Adrenal gland (tissue), 19 donors: ENCODE data around the gene NLGN2. TPM values are rescaled to one million over a fixed set of nuclear protein-coding genes. Genes with fewer than 3 reads are reported as not detected.
"Not testable (repeated sequence)": the region's sequence is repeated elsewhere in the genome, so short reads cannot be mapped to it uniquely, and the experiment has no call there.

Experiments used
- DNase-seq, 7 donors: peaks; one replicate each; pipeline ENCODE4 v3.0.0-alpha.2; 2019 to 2020
- H3K27ac ChIP-seq, 5 donors: fragments of 200-600 bp; sonication (generic) in 4 of 5; 1 replicate in 3 of 5; 2 replicates in 2 of 5; pipeline versions ENCODE4 v1.5.1 to v1.8.0; 2016 to 2020; ENCODE audit warnings: mild to moderate bottlenecking in 1 of 5
- H3K27me3 ChIP-seq: fragments of 200-600 bp; 2 replicates; pipeline ENCODE4 v1.8.0; 2021
- H3K36me3 ChIP-seq, 2 donors: fragments of 200-600 bp; replicated peaks in 1 of 2; 1 replicate in 1 of 2; 2 replicates in 1 of 2; pipeline versions ENCODE4 v1.5.1 to v1.8.0; 2018 to 2022
- H3K4me1 ChIP-seq, 2 donors: fragments of 200-600 bp; replicated peaks in 1 of 2; 1 replicate in 1 of 2; 2 replicates in 1 of 2; pipeline versions ENCODE4 v1.5.1 to v1.8.0; 2018 to 2021
- H3K4me3 ChIP-seq, 4 donors: fragments of 200-600 bp; sonication (generic) in 3 of 4; one replicate each; pipeline ENCODE4 v1.5.1; 2016 to 2018
- H3K9me3 ChIP-seq, 3 donors: fragments of 200-600 bp; sonication (generic) in 1 of 3; replicated peaks in 1 of 3; 1 replicate in 2 of 3; 2 replicates in 1 of 3; pipeline versions ENCODE4 v1.5.1 to v1.8.0; 2016 to 2021
- POLR2A ChIP-seq, 2 donors: fragments of 450-650 bp; IDR thresholded peaks; one replicate each; pipeline ENCODE4 v1.6.1; 2017; ENCODE audit warnings: antibody characterized with exemption in 2 of 2, mild to moderate bottlenecking in 2 of 2, moderate library complexity in 1 of 2
- WGBS, 4 donors: extraction: QIAGEN DNeasy Blood & Tissue Kit in 2 of 4; methylation state at CpG; one replicate each; pipeline versions ENCODE4 v1.1.5 to v1.1.7; 2013 to 2017; 5-methylcytosine and 5-hydroxymethylcytosine counted together
- intact Hi-C, 2 donors: fragments of 100-400 bp; cut with DNase I; formaldehyde crosslinking; loops; one replicate each; pipeline versions ENCODE4 v1.14.1 to v1.15.0; 2022 to 2023
- long read RNA-seq, 10 donors: library from polyadenylated mRNA in 3 of 10; unstranded in 2 of 10; stranded (forward) in 1 of 10; transcript quantifications; one replicate each; pipeline ENCODE4 v2.0.0 and lab custom pipeline, GENCODE V29; 2021 to 2026
- polyA plus RNA-seq, 3 donors: library from polyadenylated mRNA; stranded (reverse); fragments of 200-250 nt in 2 of 3; fragments of 350-450 nt in 1 of 3; fragmentation: Illumina TruSeq in 1 of 3; extraction: RNeasy Lipid Tissue Mini Kit (QIAGEN cat#74804) in 1 of 3; gene quantifications; one replicate each; pipeline ENCODE4 v1.2.3, GENCODE V29; 2013 to 2014
- total RNA-seq, 9 donors: library from RNA; depleted of rRNA in 4 of 9; stranded (reverse); fragments of >200 nt in 4 of 9; fragments of 120-200 nt in 1 of 9; fragmentation: NEBNext Ultra II Directional in 1 of 9; extraction: Animal tissue kit (Norgen Biotek cat#: 25700) in 1 of 9; gene quantifications; one replicate each; pipeline versions ENCODE4 v1.1.0 to v1.2.4, GENCODE V29; 2013 to 2023
- TF ChIP-seq, protein P1 (sequence below), 6 experiments: fragments of 450-650 bp in 4 of 6; fragments of 200-600 bp in 2 of 6; sonication (generic) in 1 of 6; IDR thresholded peaks; 1 replicate in 5 of 6; 2 replicates in 1 of 6; pipeline versions ENCODE4 v1.5.1 to v1.8.0; 2016 to 2021; ENCODE audit warnings: antibody characterized with exemption in 6 of 6, mild to moderate bottlenecking in 2 of 6, moderate library complexity in 1 of 6
- donor health status: healthy with polysubstance abuse.
- donor health status: Bipolar disorder and iron deficiency.
- donor health status: DM: yes; HTN: yes; CAD: no.
- donor health status: DM: no; HTN: no; CAD: no.
- donor health status: DM: no; HTN: no; CAD: no.
- donor health status: DM: yes; HTN: yes; CAD: no.

Gene NLGN2
- total RNA-seq (10 to 100 TPM in 6 of 9 donors, 1 to 10 TPM in 3; 2.8 to 34.8 (median 14.4) TPM), polyA plus RNA-seq (10 to 100 TPM in 2 of 3 donors, 1 to 10 TPM in 1; 7.7 to 44.6 (median 28.1) TPM)
- long read RNA-seq, donor 1, full-length matches to known transcripts = 2 of 2 reads
- long read RNA-seq, donor 1, partial matches to known transcripts = 0 of 2 reads
- long read RNA-seq, donor 1, other reads (novel, unspliced or antisense) = 0 of 2 reads
- long read RNA-seq, donor 2, full-length matches to known transcripts = 1 of 1 reads
- long read RNA-seq, donor 2, partial matches to known transcripts = 0 of 1 reads
- long read RNA-seq, donor 2, other reads (novel, unspliced or antisense) = 0 of 1 reads
- long read RNA-seq, donor 3 = 0 reads
- long read RNA-seq, donor 4, partial matches to known transcripts = 0 of 1 reads
- long read RNA-seq, donor 4, other reads (novel, unspliced or antisense) = 1 of 1 reads
- long read RNA-seq, donor 5, partial matches to known transcripts = 0 of 2 reads
- long read RNA-seq, donor 5, other reads (novel, unspliced or antisense) = 2 of 2 reads
- long read RNA-seq, donor 6, partial matches to known transcripts = 0 of 1 reads
- long read RNA-seq, donor 6, other reads (novel, unspliced or antisense) = 1 of 1 reads
- long read RNA-seq, donor 7, full-length matches to known transcripts = 1 of 1 reads
- long read RNA-seq, donor 7, partial matches to known transcripts = 0 of 1 reads
- long read RNA-seq, donor 7, other reads (novel, unspliced or antisense) = 0 of 1 reads
- long read RNA-seq, donor 8 = 0 reads
- long read RNA-seq, donor 9 = 0 reads
- long read RNA-seq, donor 10, partial matches to known transcripts = 9 of 9 reads
- long read RNA-seq, donor 10, other reads (novel, unspliced or antisense) = 0 of 9 reads

DNA sequence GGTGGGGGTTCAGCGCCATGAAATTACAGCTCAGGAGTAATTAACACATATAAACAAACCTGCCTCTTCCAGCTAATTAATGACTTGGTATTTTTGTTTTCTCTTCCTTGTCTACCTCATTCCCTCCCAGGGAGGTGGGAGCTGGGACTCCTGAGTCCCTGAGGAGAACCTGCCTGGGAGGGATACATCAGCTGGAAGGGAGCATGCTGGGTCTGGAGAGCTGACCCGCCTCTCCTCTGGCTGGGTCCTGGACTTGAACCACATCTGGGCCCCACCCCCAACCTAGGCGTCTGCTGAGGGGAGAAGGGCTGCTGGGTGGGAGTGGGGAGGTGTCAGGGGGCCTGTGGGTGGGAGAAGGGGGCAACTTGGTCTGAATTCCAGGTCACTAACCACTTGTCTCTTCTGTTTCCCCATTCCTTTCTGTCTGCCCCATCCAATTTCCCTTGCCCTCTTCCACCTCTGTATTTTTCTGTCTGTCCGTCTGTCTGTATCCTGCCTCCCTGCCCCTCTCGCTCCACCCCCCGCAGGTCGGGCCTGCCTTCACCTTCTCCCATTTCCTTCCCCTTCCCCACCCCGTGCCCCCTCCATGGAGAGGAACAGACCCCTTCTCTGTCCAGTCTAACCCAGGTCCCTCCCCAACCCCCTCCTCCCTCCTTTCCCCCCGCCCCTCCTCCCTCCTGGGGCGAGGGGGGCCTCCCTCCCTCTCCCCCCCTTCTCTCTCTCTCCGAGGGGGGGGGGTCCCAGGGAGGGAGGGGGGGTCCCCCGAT is at the start of gene NLGN2:
Gene NLGN2, plus strand, starts transcription at position 361 of the 767 bp plus-strand sequence. CDS start 411 bp downstream, outside the sequence.
- no peaks in the 10 kb centered on the region for H3K36me3 ChIP-seq
- H3K27ac ChIP-seq = no peak within 1 kb of the TSS
- peaks cover 7 to 13% of the 10 kb centered on the region in 2 donors for H3K4me1 ChIP-seq
- no peak for DNase-seq
- 54 to 70% (median 68%) methylated on average over 8 to 12 of the region's 12 CpGs for WGBS, 4 donors
- no peaks in the 10 kb centered on the region for H3K9me3 ChIP-seq
- intact Hi-C loops = no loop called here
- no peaks in the 10 kb centered on the region for H3K27me3 ChIP-seq
- TF ChIP-seq, protein P1, sequence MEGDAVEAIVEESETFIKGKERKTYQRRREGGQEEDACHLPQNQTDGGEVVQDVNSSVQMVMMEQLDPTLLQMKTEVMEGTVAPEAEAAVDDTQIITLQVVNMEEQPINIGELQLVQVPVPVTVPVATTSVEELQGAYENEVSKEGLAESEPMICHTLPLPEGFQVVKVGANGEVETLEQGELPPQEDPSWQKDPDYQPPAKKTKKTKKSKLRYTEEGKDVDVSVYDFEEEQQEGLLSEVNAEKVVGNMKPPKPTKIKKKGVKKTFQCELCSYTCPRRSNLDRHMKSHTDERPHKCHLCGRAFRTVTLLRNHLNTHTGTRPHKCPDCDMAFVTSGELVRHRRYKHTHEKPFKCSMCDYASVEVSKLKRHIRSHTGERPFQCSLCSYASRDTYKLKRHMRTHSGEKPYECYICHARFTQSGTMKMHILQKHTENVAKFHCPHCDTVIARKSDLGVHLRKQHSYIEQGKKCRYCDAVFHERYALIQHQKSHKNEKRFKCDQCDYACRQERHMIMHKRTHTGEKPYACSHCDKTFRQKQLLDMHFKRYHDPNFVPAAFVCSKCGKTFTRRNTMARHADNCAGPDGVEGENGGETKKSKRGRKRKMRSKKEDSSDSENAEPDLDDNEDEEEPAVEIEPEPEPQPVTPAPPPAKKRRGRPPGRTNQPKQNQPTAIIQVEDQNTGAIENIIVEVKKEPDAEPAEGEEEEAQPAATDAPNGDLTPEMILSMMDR (IDR thresholded peaks at IDR 0.05) = no peak
- TF ChIP-seq POLR2A (IDR thresholded peaks at IDR 0.05) = no peak
- no peak within 1 kb of the TSS for H3K4me3 ChIP-seq

- WGBS, 4 donors = 36 to 65% (median 51%) methylated on average over 3 of the region's 3 CpGs
- no peaks in the 10 kb centered on the region for H3K36me3 ChIP-seq
- H3K4me3 ChIP-seq = no peak overlapping the region
- intact Hi-C loops = no loop called here
- H3K27ac ChIP-seq = no peak overlapping the region
- H3K27me3 ChIP-seq = no peaks in the 10 kb centered on the region
- no peaks in the 10 kb centered on the region for H3K4me1 ChIP-seq
- DNase-seq = no peak
- TF ChIP-seq, protein P1 (IDR thresholded peaks at IDR 0.05) = no peak
- no peak for TF ChIP-seq POLR2A (IDR thresholded peaks at IDR 0.05)
- no peaks in the 10 kb centered on the region for H3K9me3 ChIP-seq
Observed at GRCh38 chr17:7361906-7362305, 45.7 kb upstream of the NLGN2 start.

- no peak overlapping the region for H3K27ac ChIP-seq
- no peaks in the 10 kb centered on the region for H3K27me3 ChIP-seq
- H3K4me1 ChIP-seq = no peaks in the 10 kb centered on the region
- no peaks in the 10 kb centered on the region for H3K36me3 ChIP-seq
- WGBS, 4 donors = 94 to 97% (median 94%) methylated on average over 6 of the region's 6 CpGs
- H3K9me3 ChIP-seq = no peaks in the 10 kb centered on the region
- intact Hi-C loops = no loop called here
- no peak overlapping the region for H3K4me3 ChIP-seq
- TF ChIP-seq POLR2A (IDR thresholded peaks at IDR 0.05) = no peak
- TF ChIP-seq, protein P1 (IDR thresholded peaks at IDR 0.05) = no peak
- DNase-seq = no peak
Observed at GRCh38 chr17:7363311-7363710, 44.3 kb upstream of the NLGN2 start.

- intact Hi-C loops = not testable (repeated sequence)
- WGBS, 4 donors = 79 to 90% (median 80%) methylated on average over 6 of the region's 7 CpGs
Observed at GRCh38 chr17:7365963-7366362, 41.7 kb upstream of the NLGN2 start.

More at GRCh38 chr17:7365963-7366362, 41.7 kb upstream of the NLGN2 start:
- not testable (repeated sequence) for H3K4me3 ChIP-seq, H3K9me3 ChIP-seq, H3K4me1 ChIP-seq, DNase-seq, H3K36me3 ChIP-seq, H3K27ac ChIP-seq, H3K27me3 ChIP-seq
